HG03520 (cell line): ENCODE measurements around the gene SULF2.

ENCODE experiments used
- ATAC-seq: cut with Tn5 transposase; IDR thresholded peaks from one replicate; pipeline ENCODE4 v1.9.1; 2021; ENCODE audit warnings: mild to moderate bottlenecking, moderate library complexity; ENCODE audit not compliant: unreplicated experiment

SULF2 gene

GRCh38 chr20:47659904-47660601 lies 125.2 kb downstream of the SULF2 start:
- no peak for ATAC-seq

DNA sequence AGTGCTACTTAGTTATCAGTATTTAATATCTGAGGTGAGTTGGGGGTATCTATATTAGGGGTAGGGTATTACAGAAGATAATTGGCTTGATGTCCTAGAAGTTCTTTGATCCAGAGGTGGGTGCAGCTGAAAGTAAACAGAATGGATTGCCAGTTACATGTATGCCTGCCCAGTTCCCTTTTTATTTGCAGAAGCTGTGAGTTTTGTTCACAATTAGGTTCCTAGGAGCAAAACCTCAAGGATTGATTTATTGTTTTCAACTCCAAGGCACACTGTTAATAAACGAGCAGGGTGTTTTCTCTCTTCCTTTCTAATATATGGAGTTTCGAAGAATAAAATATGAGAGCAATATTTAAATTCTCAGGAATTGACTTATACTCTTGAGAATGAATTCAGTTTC lies 129.0 kb downstream of the SULF2 start:
- no peak for ATAC-seq

DNA sequence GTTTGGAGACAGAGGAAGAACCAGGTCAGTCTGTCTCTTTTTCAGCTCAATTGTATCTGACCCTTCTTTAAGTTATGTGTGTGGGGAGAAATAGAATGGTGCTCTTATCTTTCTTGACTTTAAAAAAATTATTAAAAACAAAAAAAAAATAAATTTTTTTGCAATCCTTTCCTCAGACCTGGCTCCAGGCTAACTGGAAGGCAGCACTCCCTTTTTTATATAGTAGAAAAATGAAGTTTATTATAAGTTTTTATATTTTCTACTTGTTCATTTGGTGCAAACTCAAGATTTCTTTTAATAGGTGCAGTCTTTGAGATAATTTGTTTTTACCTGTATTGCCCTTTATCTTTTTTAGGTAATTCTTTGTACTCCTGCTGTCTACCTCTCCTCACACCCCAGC lies 129.6 kb downstream of the SULF2 start:
- no peak for ATAC-seq

- no peak for ATAC-seq
Measured at GRCh38 chr20:47654370-47654769, 130.9 kb downstream of the SULF2 start.

- no peak for ATAC-seq
Measured at GRCh38 chr20:47653869-47654268, 131.4 kb downstream of the SULF2 start.

DNA sequence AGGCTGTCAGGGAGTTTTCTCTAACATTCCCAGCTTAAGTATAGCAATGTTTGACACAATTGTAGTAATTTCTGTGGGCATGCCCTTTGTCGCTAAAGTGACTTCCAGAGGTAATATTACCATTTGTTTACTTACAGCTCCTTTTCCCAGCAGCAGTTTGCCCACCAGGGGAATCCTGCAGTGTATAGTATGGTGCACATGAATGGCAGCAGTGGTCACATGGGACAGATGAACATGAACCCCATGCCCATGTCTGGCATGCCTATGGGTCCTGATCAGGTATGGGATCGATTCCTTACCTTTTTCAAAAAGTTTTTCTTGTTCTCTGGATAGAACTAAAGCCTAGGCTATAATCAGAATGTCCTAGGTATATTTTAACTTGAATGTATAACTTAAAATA lies 132.5 kb downstream of the SULF2 start:
- no peak for ATAC-seq

GRCh38 chr20:47652301-47652700 lies 133.0 kb downstream of the SULF2 start:
- ATAC-seq = no peak

DNA sequence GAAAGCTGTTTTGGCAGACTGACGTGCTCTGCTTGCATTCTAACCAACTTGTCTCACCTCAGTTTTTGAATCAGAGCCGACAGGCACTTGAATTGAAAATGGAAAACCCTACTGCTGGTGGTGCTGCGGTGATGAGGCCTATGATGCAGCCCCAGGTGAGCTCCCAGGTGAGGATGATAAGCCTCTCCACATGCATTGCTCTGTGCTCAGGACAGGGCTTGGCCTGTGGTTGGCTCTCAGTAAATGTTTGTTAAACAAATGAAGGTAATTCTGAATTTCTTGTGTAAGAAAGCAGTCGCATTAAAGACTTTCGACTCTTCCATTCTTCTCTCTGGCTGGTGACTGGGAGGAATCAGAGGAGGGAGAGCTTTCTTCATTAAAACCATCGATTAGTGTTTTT lies 136.3 kb downstream of the SULF2 start:
- ATAC-seq = no peak

DNA sequence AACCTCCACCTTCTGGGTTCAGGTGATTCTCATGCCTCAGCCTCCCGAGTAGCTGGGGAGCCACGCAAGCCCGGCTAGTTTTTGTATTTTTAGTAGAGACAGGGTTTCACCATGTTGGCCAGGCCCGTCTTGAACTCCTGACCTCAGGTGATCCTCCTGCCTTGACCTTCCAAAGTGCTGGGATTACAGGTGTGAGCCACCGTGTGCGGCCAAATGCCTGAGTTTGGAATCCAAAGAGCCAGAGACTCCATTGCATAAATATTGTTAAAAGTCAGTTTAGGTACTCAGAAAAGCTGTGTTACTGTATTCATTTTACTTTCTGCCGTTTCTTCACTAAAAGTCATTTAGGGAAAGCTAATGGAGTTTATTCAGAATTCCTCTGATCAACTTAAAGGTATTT lies 137.3 kb downstream of the SULF2 start:
- ATAC-seq = no peak

DNA sequence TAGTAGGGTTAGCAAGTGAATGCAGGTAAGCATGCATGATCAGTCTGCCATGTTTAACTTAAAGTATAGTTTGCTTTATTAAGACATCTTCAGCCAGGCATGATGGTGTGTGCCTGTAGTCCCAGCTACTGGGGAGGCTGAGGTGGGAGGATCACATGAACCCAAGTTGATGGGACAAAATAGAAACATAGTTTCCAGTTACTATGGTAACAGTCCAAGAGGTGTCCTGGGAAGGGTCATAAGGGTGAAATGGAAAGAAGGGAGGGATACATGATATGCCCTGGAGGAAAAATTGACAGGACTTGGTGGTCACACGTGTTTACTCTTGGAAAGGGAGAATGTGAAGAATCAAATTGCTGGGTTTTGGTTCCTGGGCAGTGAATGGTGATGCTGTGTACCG lies 139.6 kb downstream of the SULF2 start:
- no peak for ATAC-seq

GRCh38 chr20:47642624-47643023 lies 142.7 kb downstream of the SULF2 start:
- ATAC-seq = no peak

DNA sequence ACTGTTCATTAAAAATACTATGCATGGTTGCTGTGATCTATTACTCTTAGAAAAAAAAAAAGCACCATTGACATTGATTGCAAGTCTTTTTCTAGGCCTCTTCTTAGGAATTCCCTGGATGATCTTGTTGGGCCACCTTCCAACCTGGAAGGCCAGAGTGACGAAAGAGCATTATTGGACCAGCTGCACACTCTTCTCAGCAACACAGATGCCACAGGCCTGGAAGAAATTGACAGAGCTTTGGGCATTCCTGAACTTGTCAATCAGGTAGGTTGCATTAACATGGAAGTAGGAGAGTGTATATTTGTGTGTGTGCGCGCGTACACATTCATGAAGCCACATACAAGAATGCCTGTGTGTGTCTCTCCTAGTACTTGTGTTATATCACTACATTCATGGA lies 143.2 kb downstream of the SULF2 start:
- no peak for ATAC-seq

DNA sequence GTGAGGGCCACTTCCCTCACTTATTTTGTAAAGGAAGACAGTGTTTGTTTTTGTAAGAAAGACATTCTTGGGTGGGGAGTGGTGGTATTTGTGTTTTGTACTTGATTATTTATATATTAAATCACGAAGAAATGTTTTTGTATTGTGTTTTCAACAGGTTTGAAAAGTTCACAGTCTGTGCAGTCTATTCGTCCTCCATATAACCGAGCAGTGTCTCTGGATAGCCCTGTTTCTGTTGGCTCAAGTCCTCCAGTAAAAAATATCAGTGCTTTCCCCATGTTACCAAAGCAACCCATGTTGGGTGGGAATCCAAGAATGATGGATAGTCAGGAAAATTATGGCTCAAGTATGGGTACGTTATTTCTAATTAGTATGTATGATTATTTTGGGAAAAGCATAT lies 146.4 kb downstream of the SULF2 start:
- ATAC-seq = no peak

DNA sequence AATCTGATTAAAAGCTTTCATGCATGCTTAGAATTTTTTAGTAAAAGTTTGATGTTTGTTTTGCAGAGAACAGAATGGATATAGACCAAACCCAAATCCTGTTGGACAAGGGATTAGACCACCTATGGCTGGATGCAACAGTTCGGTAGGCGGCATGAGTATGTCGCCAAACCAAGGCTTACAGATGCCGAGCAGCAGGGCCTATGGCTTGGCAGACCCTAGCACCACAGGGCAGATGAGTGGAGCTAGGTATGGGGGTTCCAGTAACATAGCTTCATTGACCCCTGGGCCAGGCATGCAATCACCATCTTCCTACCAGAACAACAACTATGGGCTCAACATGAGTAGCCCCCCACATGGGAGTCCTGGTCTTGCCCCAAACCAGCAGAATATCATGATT lies 150.0 kb downstream of the SULF2 start:
- no peak for ATAC-seq

GRCh38 chr20:47631078-47631477 lies 154.2 kb downstream of the SULF2 start:
- no peak for ATAC-seq

- no peak for ATAC-seq
Measured at GRCh38 chr20:47629907-47630306, 155.4 kb downstream of the SULF2 start.

DNA sequence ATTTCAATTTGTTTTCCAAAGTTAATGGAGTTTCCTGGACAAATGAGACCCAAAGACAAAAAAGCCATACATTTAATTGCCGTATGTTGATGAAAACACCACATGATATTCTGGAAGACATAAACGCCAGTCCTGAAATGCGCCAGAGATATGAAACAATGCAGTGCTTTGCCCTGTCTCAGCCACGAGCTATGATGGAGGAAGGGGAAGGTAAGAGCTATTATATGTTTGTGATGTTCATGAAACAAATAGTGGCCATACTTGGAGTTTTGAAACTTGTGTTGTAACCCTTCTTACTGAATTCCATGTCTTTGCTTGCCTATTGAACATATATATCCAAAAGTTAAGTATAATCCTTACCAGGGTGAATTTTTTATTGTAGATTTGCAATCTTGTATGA lies 157.7 kb downstream of the SULF2 start:
- ATAC-seq = no peak

GRCh38 chr20:47623206-47623605 lies 162.1 kb downstream of the SULF2 start:
- no peak for ATAC-seq

DNA sequence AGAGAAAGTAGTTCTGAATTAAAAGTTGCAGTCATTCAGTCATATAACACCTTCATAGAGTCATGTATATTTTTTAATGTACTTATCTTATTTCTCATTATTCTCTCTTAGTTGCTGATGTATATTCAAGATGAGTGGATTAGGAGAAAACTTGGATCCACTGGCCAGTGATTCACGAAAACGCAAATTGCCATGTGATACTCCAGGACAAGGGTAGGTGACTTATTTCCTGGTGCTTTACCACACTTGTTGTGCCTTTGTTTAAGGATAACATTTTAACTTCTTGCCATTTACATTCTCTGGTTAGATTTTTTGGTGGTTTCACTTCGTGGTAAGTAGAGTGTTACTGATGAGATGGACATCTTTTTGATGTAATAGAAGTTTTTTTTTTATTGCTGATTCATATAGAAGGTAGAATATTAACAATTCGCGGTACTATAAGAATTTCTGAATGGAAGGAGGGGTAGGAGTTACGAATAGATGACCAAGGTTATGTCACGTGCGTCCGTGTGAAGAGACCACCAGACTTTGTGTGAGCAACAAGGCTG lies 163.1 kb downstream of the SULF2 start:
- no peak for ATAC-seq

- no peak for ATAC-seq
Measured at GRCh38 chr20:47620808-47621805, 164.2 kb downstream of the SULF2 start.

GRCh38 chr20:47618479-47618878 lies 166.8 kb downstream of the SULF2 start:
- no peak for ATAC-seq
